ENCODE data around the gene ST6GALNAC3.
A peak's percentile ranks its signal among the peaks of the same experiment; 100 is the strongest.

Gene ST6GALNAC3

DNA sequence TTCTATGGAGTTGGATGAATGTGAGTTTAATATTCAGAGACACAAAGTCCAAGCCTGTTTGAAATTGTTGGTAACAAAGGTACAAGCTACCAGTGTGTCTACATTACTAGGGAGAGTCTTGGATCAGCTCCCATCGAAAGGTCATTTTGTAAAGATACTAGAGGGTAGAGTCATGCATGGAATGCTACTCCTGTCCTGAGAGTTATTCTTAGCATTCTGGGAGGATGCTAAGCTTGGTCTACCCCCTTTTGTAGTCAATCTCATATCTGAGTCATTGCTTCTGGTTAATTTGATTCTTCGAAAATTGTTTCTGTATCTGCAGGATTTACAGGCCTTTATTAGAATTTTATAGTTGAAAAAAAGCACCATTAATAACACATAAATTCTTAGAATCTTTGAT, 240.2 kb downstream of the ST6GALNAC3 start:
- Histone ChIP-seq H3K4me2 (ENCODE audit: low read length) (no peak overlapping the region), H3K27ac (ENCODE audit: low read length) (no peak overlapping the region)
- no peak for TF ChIP-seq EZH2phosphoT487 (IDR thresholded peaks at IDR 0.05; ENCODE audit: low read depth)
- TF ChIP-seq, protein P1, sequence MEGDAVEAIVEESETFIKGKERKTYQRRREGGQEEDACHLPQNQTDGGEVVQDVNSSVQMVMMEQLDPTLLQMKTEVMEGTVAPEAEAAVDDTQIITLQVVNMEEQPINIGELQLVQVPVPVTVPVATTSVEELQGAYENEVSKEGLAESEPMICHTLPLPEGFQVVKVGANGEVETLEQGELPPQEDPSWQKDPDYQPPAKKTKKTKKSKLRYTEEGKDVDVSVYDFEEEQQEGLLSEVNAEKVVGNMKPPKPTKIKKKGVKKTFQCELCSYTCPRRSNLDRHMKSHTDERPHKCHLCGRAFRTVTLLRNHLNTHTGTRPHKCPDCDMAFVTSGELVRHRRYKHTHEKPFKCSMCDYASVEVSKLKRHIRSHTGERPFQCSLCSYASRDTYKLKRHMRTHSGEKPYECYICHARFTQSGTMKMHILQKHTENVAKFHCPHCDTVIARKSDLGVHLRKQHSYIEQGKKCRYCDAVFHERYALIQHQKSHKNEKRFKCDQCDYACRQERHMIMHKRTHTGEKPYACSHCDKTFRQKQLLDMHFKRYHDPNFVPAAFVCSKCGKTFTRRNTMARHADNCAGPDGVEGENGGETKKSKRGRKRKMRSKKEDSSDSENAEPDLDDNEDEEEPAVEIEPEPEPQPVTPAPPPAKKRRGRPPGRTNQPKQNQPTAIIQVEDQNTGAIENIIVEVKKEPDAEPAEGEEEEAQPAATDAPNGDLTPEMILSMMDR (IDR thresholded peaks at IDR 0.05; ENCODE audit: low read depth, low read length): no peak

DNA sequence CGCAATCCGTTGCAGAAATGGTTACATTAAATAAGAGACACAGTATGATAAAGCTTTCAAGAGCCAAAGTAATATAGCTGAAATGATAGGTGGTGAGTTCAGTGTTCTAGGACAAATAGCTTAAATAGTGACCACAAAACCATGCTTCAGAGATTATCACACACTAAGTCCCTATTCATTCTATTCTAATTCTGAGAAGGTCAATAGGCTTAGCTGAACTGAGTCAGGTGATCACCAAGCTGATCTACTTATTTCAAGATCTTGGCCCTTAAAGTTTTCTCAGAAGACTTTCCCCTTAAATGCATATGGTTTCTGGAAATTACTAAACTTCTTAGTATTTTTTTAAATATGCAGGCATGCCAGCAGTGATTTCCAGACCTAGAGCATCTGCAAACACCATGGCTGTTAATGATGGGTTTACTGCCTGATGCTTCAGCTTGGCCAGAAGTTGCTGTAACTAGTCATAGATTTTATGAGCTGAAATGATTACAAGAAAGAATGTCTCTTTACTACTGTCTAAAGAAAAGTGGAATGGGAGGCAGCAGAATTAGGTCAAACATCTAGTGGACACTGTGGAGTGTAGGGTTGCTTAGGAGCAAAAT, 242.9 kb downstream of the ST6GALNAC3 start:
- H3K27me3 ChIP-seq (ENCODE audit: low read depth, low read length): no peaks in the 10 kb centered on the region
- no peaks in the 10 kb centered on the region for H3K79me2 ChIP-seq (ENCODE audit: low read length)
- H3K4me3 ChIP-seq (ENCODE audit: low read length): no peak overlapping the region
- H3K4me1 ChIP-seq (ENCODE audit: low read length): no peaks in the 10 kb centered on the region
- no peaks in the 10 kb centered on the region for H3K9me3 ChIP-seq (ENCODE audit: insufficient read depth, low read length)
- H3K27ac ChIP-seq (ENCODE audit: low read length): no peak overlapping the region
- no peak for TF ChIP-seq EZH2phosphoT487 (IDR thresholded peaks at IDR 0.05; ENCODE audit: low read depth)
- TF ChIP-seq, protein P1 (IDR thresholded peaks at IDR 0.05; ENCODE audit: low read depth, low read length): no peak
- no peak overlapping the region for H2AFZ ChIP-seq (ENCODE audit: low read depth, low read length)
- H3K36me3 ChIP-seq (replicated peaks; ENCODE audit: low read depth, low read length): no peaks in the 10 kb centered on the region
- H3K9ac ChIP-seq (ENCODE audit: low read length): no peak overlapping the region
- no peaks in the 10 kb centered on the region for H4K20me1 ChIP-seq (ENCODE audit: insufficient read depth, low read length)
- no peak overlapping the region for H3K4me2 ChIP-seq (ENCODE audit: low read length)

More for the DNA sequence above, 240.2 kb downstream of the ST6GALNAC3 start:
- H3K9ac ChIP-seq (ENCODE audit: low read length): no peak overlapping the region
- no peaks in the 10 kb centered on the region for H3K27me3 ChIP-seq (ENCODE audit: low read depth, low read length)
- H3K36me3 ChIP-seq (replicated peaks; ENCODE audit: low read depth, low read length): no peaks in the 10 kb centered on the region
- no peak overlapping the region for H2AFZ ChIP-seq (ENCODE audit: low read depth, low read length)
- no peaks in the 10 kb centered on the region for H3K79me2 ChIP-seq (ENCODE audit: low read length)
- H3K9me3 ChIP-seq (ENCODE audit: insufficient read depth, low read length): no peaks in the 10 kb centered on the region
- H3K4me3 ChIP-seq (ENCODE audit: low read length): no peak overlapping the region
- H3K4me1 ChIP-seq (ENCODE audit: low read length): no peaks in the 10 kb centered on the region
- no peaks in the 10 kb centered on the region for H4K20me1 ChIP-seq (ENCODE audit: insufficient read depth, low read length)

DNA sequence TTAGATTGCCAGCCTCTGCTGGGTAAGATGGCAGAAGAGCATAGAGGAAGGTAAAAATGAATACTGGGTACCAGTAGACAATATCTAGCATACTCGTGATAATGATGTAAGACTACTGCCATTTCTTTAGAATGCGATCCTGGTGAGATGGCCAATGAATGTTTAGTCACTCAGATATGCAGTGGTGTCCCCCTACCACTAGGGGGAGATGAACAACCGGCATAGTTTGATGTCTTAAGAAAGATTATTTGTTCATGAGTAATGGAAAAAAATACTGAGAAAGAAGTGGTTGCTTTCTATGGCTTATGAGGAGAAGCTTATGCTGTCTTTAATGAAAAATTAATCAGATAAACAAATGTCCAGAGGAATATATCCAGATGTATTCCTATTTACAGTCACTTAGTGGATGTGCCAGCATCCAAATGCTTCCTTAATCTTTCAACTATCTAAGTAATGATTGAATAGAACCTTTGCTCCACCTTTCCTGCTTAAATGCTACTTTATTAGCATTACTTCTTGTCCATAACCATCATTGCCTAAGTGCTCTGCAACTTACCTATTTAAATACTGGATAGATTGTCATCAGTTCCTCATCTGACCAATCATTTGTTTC, 256.6 kb downstream of the ST6GALNAC3 start:
- TF ChIP-seq, protein P1 (IDR thresholded peaks at IDR 0.05; ENCODE audit: low read depth, low read length): peak; percentile 73
- no peak for TF ChIP-seq EZH2phosphoT487 (IDR thresholded peaks at IDR 0.05; ENCODE audit: low read depth)
- Histone ChIP-seq H3K9me3 (ENCODE audit: insufficient read depth, low read length) (no peaks in the 10 kb centered on the region), H3K79me2 (ENCODE audit: low read length) (no peaks in the 10 kb centered on the region), H3K4me1 (ENCODE audit: low read length) (0 out of 2 replicates have a peak, but pooled peaks cover 3% of the 10 kb centered on the region), H3K4me3 (ENCODE audit: low read length) (no peak overlapping the region; the same call in 1 of the 2 replicates), H4K20me1 (ENCODE audit: insufficient read depth, low read length) (no peaks in the 10 kb centered on the region), H2AFZ (ENCODE audit: low read depth, low read length) (no peak overlapping the region), H3K36me3 (replicated peaks; ENCODE audit: low read depth, low read length) (no peaks in the 10 kb centered on the region), H3K9ac (ENCODE audit: low read length) (no peak overlapping the region), H3K27ac (ENCODE audit: low read length) (no peak overlapping the region), H3K27me3 (ENCODE audit: low read depth, low read length) (no peaks in the 10 kb centered on the region), H3K4me2 (ENCODE audit: low read length) (peak overlapping the region; percentile 49)

DNA sequence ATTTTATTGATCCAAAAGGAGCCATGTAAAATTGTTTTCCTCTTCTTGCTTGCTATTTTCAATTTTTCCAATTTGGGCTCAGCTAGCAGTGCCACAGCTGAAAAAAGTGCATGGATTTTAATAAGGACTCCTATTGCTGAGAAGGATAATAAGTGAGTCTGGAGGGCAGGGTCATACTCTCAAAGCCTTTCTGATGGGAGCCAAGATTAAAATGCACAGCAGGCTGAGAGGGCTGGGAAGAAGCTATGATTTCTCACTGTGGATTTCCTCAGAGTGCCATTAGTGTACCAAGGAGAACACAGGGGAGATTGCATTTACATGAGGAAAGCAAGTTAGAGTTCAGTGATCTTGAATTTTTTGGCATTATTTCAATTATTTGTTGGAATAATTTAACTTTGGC, 261.3 kb downstream of the ST6GALNAC3 start:
- no peaks in the 10 kb centered on the region for H3K27me3 ChIP-seq (ENCODE audit: low read depth, low read length)
- no peak overlapping the region for H3K4me2 ChIP-seq (ENCODE audit: low read length)
- no peak overlapping the region for H3K27ac ChIP-seq (ENCODE audit: low read length)
- H2AFZ ChIP-seq (ENCODE audit: low read depth, low read length): no peak overlapping the region
- H3K9me3 ChIP-seq (ENCODE audit: insufficient read depth, low read length): no peaks in the 10 kb centered on the region
- H4K20me1 ChIP-seq (ENCODE audit: insufficient read depth, low read length): no peaks in the 10 kb centered on the region
- no peak overlapping the region for H3K4me3 ChIP-seq (ENCODE audit: low read length)
- no peaks in the 10 kb centered on the region for H3K36me3 ChIP-seq (replicated peaks; ENCODE audit: low read depth, low read length)
- no peak overlapping the region for H3K9ac ChIP-seq (ENCODE audit: low read length)
- H3K4me1 ChIP-seq (ENCODE audit: low read length): 0 out of 2 replicates have a peak, but pooled peaks cover 3% of the 10 kb centered on the region
- TF ChIP-seq, protein P1 (IDR thresholded peaks at IDR 0.05; ENCODE audit: low read depth, low read length): no peak
- TF ChIP-seq EZH2phosphoT487 (IDR thresholded peaks at IDR 0.05; ENCODE audit: low read depth): no peak
- H3K79me2 ChIP-seq (ENCODE audit: low read length): no peaks in the 10 kb centered on the region
